GM21737 (cell line): ENCODE data around the gene OR2M3.
A peak's percentile ranks its signal among the peaks of the same experiment; 100 is the strongest.
"Not testable (repeated sequence)": the region's sequence is repeated elsewhere in the genome, so short reads cannot be mapped to it uniquely, and the experiment has no call there.

Source experiments
- ATAC-seq: cut with Tn5 transposase; IDR thresholded peaks from one replicate; pipeline ENCODE4 v1.9.1; 2021; ENCODE audit warnings: mild to moderate bottlenecking, moderate library complexity; ENCODE audit not compliant: unreplicated experiment

Gene OR2M3

GRCh38 chr1:248196965-248197364 lies at the start of gene OR2M3:
TSS of gene OR2M3 (plus strand) at chr1:248197265. CDS start at chr1:248203068, 5,803 bp downstream.
- no peak for ATAC-seq

GRCh38 chr1:248152056-248152827 lies 44.8 kb upstream of the OR2M3 start:
- ATAC-seq = no peak

GRCh38 chr1:248155927-248156326 lies 41.1 kb upstream of the OR2M3 start:
- no peak for ATAC-seq

GRCh38 chr1:248158758-248159157 lies 38.3 kb upstream of the OR2M3 start:
- ATAC-seq = no peak

- ATAC-seq = no peak
These were observed 33.0 kb upstream of the OR2M3 start for GRCh38 chr1:248164031-248164430.

GRCh38 chr1:248165186-248165585 lies 31.9 kb upstream of the OR2M3 start:
- no peak for ATAC-seq

GRCh38 chr1:248174521-248174920 lies 22.5 kb upstream of the OR2M3 start, which contains the start of gene OR2M2:
TSS of gene OR2M2 (plus strand) at chr1:248174821. CDS start at chr1:248179986, 5,165 bp downstream.
- ATAC-seq = no peak

GRCh38 chr1:248183996-248184395 lies 13.1 kb upstream of the OR2M3 start:
- no peak for ATAC-seq

GRCh38 chr1:248187363-248187762 lies 9.7 kb upstream of the OR2M3 start:
- ATAC-seq = no peak

GRCh38 chr1:248189026-248189425 lies 8.0 kb upstream of the OR2M3 start:
- ATAC-seq = no peak

GRCh38 chr1:248194117-248194516 lies 2.9 kb upstream of the OR2M3 start:
- no peak for ATAC-seq

- no peak for ATAC-seq
These were observed 18.8 kb downstream of the OR2M3 start for GRCh38 chr1:248215880-248216279.

- ATAC-seq = no peak
These were observed 28.5 kb downstream of the OR2M3 start for GRCh38 chr1:248225537-248225936.

GRCh38 chr1:248229360-248229908 lies 32.4 kb downstream of the OR2M3 start:
- no peak for ATAC-seq

GRCh38 chr1:248231117-248231516 lies 34.1 kb downstream of the OR2M3 start, which contains the start of gene OR2M4:
TSS of gene OR2M4 (plus strand) at chr1:248231417. CDS start at chr1:248238929, 7,512 bp downstream.
- no peak for ATAC-seq

- no peak for ATAC-seq
These were observed 42.4 kb downstream of the OR2M3 start for GRCh38 chr1:248239478-248239877.

- peak; percentile 82 for ATAC-seq
These were observed 46.1 kb downstream of the OR2M3 start for GRCh38 chr1:248243204-248243603.

- ATAC-seq = not testable (repeated sequence)
These were observed 62.2 kb downstream of the OR2M3 start for GRCh38 chr1:248259309-248259708.
